GM19043 (cell line): Measurements from ENCODE around the gene SGO1.
"Not testable (repeated sequence)": the region's sequence is repeated elsewhere in the genome, so short reads cannot be mapped to it uniquely, and the experiment has no call there.

Experiments used
- ATAC-seq: cut with Tn5 transposase; IDR thresholded peaks from one replicate; pipeline ENCODE4 v1.9.1; 2021; ENCODE audit warnings: low read depth; ENCODE audit not compliant: unreplicated experiment

SGO1 gene

GRCh38 chr3:20185679-20186599, at the start of gene SGO1:
SGO1 (minus strand) TSS chr3:20186206; CDS start chr3:20184027, 2,179 bp downstream.
- peak; percentile 90 for ATAC-seq

- no peak for ATAC-seq
These were observed 49.8 kb upstream of the SGO1 start for GRCh38 chr3:20235796-20236195.

- no peak for ATAC-seq
These were observed 47.1 kb upstream of the SGO1 start for GRCh38 chr3:20232906-20233780.

GRCh38 chr3:20230954-20231353, 44.9 kb upstream of the SGO1 start:
- no peak for ATAC-seq

- no peak for ATAC-seq
These were observed 39.8 kb upstream of the SGO1 start for GRCh38 chr3:20225769-20226168.

- no peak for ATAC-seq
These were observed 36.3 kb upstream of the SGO1 start for GRCh38 chr3:20222274-20222673.

- no peak for ATAC-seq
These were observed 32.2 kb upstream of the SGO1 start for GRCh38 chr3:20218215-20218614.

GRCh38 chr3:20215636-20216035, 29.6 kb upstream of the SGO1 start:
- ATAC-seq, result no peak

- not testable (repeated sequence) for ATAC-seq
These were observed 27.5 kb upstream of the SGO1 start for GRCh38 chr3:20213491-20213890.

- not testable (repeated sequence) for ATAC-seq
These were observed 21.9 kb upstream of the SGO1 start for GRCh38 chr3:20207945-20208344.

- not testable (repeated sequence) for ATAC-seq
These were observed 19.9 kb upstream of the SGO1 start for GRCh38 chr3:20205898-20206297.

- no peak for ATAC-seq
These were observed 15.1 kb upstream of the SGO1 start for GRCh38 chr3:20201143-20201542.

GRCh38 chr3:20197775-20198174, 11.8 kb upstream of the SGO1 start:
- ATAC-seq, result no peak

GRCh38 chr3:20194793-20195460, 8.9 kb upstream of the SGO1 start:
- ATAC-seq, result no peak

- no peak for ATAC-seq
These were observed 5.0 kb upstream of the SGO1 start for GRCh38 chr3:20190991-20191390.

GRCh38 chr3:20186600-20187004, 596 bp upstream of the SGO1 start:
- peak; percentile 3 for ATAC-seq

- peak; percentile 15 for ATAC-seq
These were observed 701 bp downstream of the SGO1 start for GRCh38 chr3:20185331-20185678.

GRCh38 chr3:20182206-20182605, 3.8 kb downstream of the SGO1 start:
- ATAC-seq, result no peak

- no peak for ATAC-seq
These were observed 4.7 kb downstream of the SGO1 start for GRCh38 chr3:20181276-20181675.

GRCh38 chr3:20173844-20174410, 12.1 kb downstream of the SGO1 start:
- no peak for ATAC-seq

GRCh38 chr3:20161714-20162113, 24.3 kb downstream of the SGO1 start:
- ATAC-seq, result no peak
